Neuronal stem cell (in vitro differentiated cells): ENCODE data around the gene RASSF9. TPM values are rescaled to one million over a fixed set of nuclear protein-coding genes. Genes with fewer than 3 reads are reported as not detected.

Source experiments
- DNase-seq: peaks from one replicate; pipeline ENCODE4 v3.0.0-alpha.2; 2013; ENCODE audit warnings: low spot score
- H2AFZ ChIP-seq: one replicate; pipeline ENCODE4 v1.6.1; 2013; ENCODE audit warnings: mild to moderate bottlenecking, low read length, inconsistent platforms
- H2AK5ac ChIP-seq: 2 replicates; pipeline ENCODE4 v1.6.1; 2013; ENCODE audit warnings: low read depth, mild to moderate bottlenecking, inconsistent platforms, low read length, moderate library complexity, mixed read lengths
- H2BK120ac ChIP-seq: 2 replicates; pipeline ENCODE4 v1.6.1; 2013; ENCODE audit warnings: low read depth, mild to moderate bottlenecking, inconsistent platforms, low read length, moderate library complexity, mixed read lengths
- H2BK12ac ChIP-seq: one replicate; pipeline ENCODE4 v1.6.1; 2013; ENCODE audit warnings: low read length, inconsistent platforms
- H2BK15ac ChIP-seq: 2 replicates; pipeline ENCODE4 v1.6.1; 2013; ENCODE audit warnings: mild to moderate bottlenecking, low read length, inconsistent platforms, mixed read lengths
- H2BK5ac ChIP-seq: one replicate; pipeline ENCODE4 v1.6.1; 2013; ENCODE audit warnings: inconsistent platforms, mild to moderate bottlenecking, low read length, moderate library complexity
- H3K14ac ChIP-seq: one replicate; pipeline ENCODE4 v1.6.1; 2013; ENCODE audit warnings: low read length, inconsistent platforms
- H3K18ac ChIP-seq: 2 replicates; pipeline ENCODE4 v1.6.1; 2013; ENCODE audit warnings: low read length, inconsistent platforms
- H3K23ac ChIP-seq: 2 replicates; pipeline ENCODE4 v1.6.1; 2013; ENCODE audit warnings: low read depth, mild to moderate bottlenecking, mixed read lengths, low read length, inconsistent platforms; ENCODE audit not compliant: poor library complexity
- H3K27ac ChIP-seq: replicated peaks from 3 replicates; pipeline ENCODE4 v1.5.1; 2013; ENCODE audit warnings: low read length, inconsistent platforms
- H3K27me3 ChIP-seq, 3 experiments: 2 replicates each; pipeline ENCODE4 v1.6.1; 2013; ENCODE audit warnings: low read length in 3 of 3, mild to moderate bottlenecking in 2 of 3, inconsistent platforms in 1 of 3, low read depth in 1 of 3, mixed read lengths in 1 of 3, moderate library complexity in 1 of 3; ENCODE audit not compliant: control insufficient read depth in 3 of 3, insufficient read depth in 3 of 3
- H3K36me3 ChIP-seq, 2 donors: replicated peaks in 1 of 2; 2 replicates each; pipeline ENCODE4 v1.6.1; 2013; ENCODE audit warnings: low read length in 2 of 2; ENCODE audit not compliant: control insufficient read depth in 2 of 2, insufficient read depth in 2 of 2
- H3K4ac ChIP-seq: 2 replicates; pipeline ENCODE4 v1.6.1; 2013; ENCODE audit warnings: inconsistent platforms, mild to moderate bottlenecking, low read length, moderate library complexity
- H3K4me1 ChIP-seq, 2 donors: 1 replicate in 1 of 2; 2 replicates in 1 of 2; pipeline ENCODE4 v1.6.1; 2013; ENCODE audit warnings: low read length in 2 of 2, low read depth in 1 of 2; ENCODE audit not compliant: control insufficient read depth in 2 of 2, insufficient read depth in 1 of 2
- H3K4me2 ChIP-seq: one replicate; pipeline ENCODE4 v1.6.1; 2013; ENCODE audit warnings: mild to moderate bottlenecking, low read length, inconsistent platforms; ENCODE audit not compliant: insufficient read depth, poor library complexity, severe bottlenecking
- H3K4me3 ChIP-seq, 2 donors: 2 replicates each; pipeline ENCODE4 v1.5.1; 2013; ENCODE audit warnings: low read length in 2 of 2, mild to moderate bottlenecking in 2 of 2, inconsistent platforms in 1 of 2, moderate library complexity in 1 of 2
- H3K79me1 ChIP-seq: one replicate; pipeline ENCODE4 v1.6.1; 2013; ENCODE audit warnings: low read depth, mild to moderate bottlenecking, inconsistent platforms, low read length, moderate library complexity
- H3K9ac ChIP-seq: one replicate; pipeline ENCODE4 v1.6.1; 2013; ENCODE audit warnings: mild to moderate bottlenecking, low read depth, low read length, inconsistent platforms; ENCODE audit not compliant: poor library complexity
- H3K9me3 ChIP-seq, 2 donors: replicated peaks in 1 of 2; 2 replicates each; pipeline versions ENCODE3 to v1.6.1; 2013; ENCODE audit warnings: low read length in 2 of 2, mild to moderate bottlenecking in 2 of 2, inconsistent platforms in 1 of 2, low read depth in 1 of 2, mixed read lengths in 1 of 2, moderate library complexity in 1 of 2; ENCODE audit not compliant: control insufficient read depth in 2 of 2, insufficient read depth in 1 of 2
- H4K8ac ChIP-seq: one replicate; pipeline ENCODE4 v1.6.1; 2013; ENCODE audit warnings: low read depth, mild to moderate bottlenecking, inconsistent platforms, low read length, moderate library complexity
- H4K91ac ChIP-seq: one replicate; pipeline ENCODE4 v1.6.1; 2013; ENCODE audit warnings: low read length, low read depth, mild to moderate bottlenecking, inconsistent platforms; ENCODE audit not compliant: poor library complexity
- WGBS, 2 donors: extraction: QIAGEN DNeasy Blood & Tissue Kit; methylation state at CpG; one replicate each; pipeline ENCODE4 v1.1.7; 2013; ENCODE audit warnings: missing lambda C conversion rate in 2 of 2, mixed read lengths in 1 of 2; ENCODE audit not compliant: insufficient read length in 2 of 2, insufficient replicate concordance in 1 of 2; ENCODE audit errors: extremely low coverage in 2 of 2; 5-methylcytosine and 5-hydroxymethylcytosine counted together
- polyA plus RNA-seq, 2 experiments: library from polyadenylated mRNA; stranded (reverse); fragments of 200-250 nt; gene quantifications; one replicate each; pipeline ENCODE4 v1.2.3, GENCODE V29; 2013

Gene RASSF9
- polyA plus RNA-seq (2013, experiment 1 of 2) = 0.03 TPM
- polyA plus RNA-seq (2013, experiment 2 of 2) = 0.03 TPM

DNA sequence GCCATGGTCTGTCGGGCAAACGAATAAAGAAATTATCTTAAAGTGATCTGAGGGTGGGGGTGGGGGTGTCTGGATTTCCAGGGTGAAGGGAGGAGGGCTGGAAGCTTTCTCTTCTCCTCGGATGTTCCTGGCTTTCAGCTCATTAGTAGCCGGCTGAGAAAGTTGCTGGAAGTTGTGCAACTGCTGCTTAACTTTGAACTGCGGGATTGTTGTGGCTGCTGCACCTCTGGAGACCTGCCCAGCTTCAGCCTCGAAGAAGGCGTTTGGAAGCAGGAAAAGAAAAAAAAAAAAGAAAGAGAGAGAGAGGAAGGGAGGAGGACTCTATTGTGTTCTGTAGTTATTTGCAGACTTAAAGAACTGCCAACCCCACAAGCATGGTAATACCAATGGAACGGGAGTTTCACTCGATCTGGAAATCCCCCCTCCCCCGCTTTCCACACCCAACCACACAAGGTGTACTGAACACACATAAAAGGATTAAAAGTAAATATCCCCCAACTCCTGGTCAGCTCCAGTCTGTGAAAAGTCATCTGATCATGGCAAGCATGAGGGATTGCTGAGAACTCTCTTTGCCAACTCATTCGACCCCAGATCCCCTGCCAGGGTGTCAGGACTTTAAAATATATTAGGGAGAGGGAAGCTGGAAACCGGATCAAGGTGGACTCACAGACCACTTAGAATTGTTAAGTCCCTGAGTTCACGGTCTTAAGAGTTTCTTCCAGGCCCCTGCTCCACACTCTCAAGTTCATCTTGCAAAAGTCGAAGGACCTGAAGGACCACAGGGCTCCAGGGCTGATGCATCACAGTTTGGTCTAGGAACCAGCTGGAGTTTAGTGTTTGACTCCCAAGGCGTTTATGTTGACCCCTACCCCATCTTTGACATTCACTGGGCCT, at the start of gene RASSF9:
RASSF9 (minus strand) TSS at position 213 of the 894 bp plus-strand sequence; CDS start at position 5, 208 bp downstream.
- no peak within 1 kb of the TSS for H3K18ac ChIP-seq
- no peak within 1 kb of the TSS for H4K8ac ChIP-seq
- no peak within 1 kb of the TSS for H2BK120ac ChIP-seq
- H3K14ac ChIP-seq = no peak within 1 kb of the TSS
- H3K4me3 ChIP-seq = no peak within 1 kb of the TSS
- no peak within 1 kb of the TSS for H3K4me2 ChIP-seq
- no peak within 1 kb of the TSS for H4K91ac ChIP-seq
- H2AK5ac ChIP-seq = no peak within 1 kb of the TSS
- no peak within 1 kb of the TSS for H3K23ac ChIP-seq
- H3K27me3 ChIP-seq = no peaks in the 10 kb centered on the region
- no peak within 1 kb of the TSS for H3K4ac ChIP-seq
- DNase-seq = no peak
- no peaks in the 10 kb centered on the region for H3K36me3 ChIP-seq
- H2BK15ac ChIP-seq = no peak within 1 kb of the TSS
- no peak within 1 kb of the TSS for H3K27ac ChIP-seq
- WGBS, 2 donors = no CpG with 5 or more reads among the region's 15 CpGs
- H2BK5ac ChIP-seq = no peak within 1 kb of the TSS
- peaks cover 0 to 5% of the 10 kb centered on the region in 2 donors for H3K4me1 ChIP-seq
- H3K79me1 ChIP-seq = no peaks in the 10 kb centered on the region
- no peak within 1 kb of the TSS for H3K9ac ChIP-seq
- H3K9me3 ChIP-seq = no peaks in the 10 kb centered on the region
- no peak within 1 kb of the TSS for H2BK12ac ChIP-seq
- H2AFZ ChIP-seq = peak within 1 kb of the TSS; percentile 76

DNA sequence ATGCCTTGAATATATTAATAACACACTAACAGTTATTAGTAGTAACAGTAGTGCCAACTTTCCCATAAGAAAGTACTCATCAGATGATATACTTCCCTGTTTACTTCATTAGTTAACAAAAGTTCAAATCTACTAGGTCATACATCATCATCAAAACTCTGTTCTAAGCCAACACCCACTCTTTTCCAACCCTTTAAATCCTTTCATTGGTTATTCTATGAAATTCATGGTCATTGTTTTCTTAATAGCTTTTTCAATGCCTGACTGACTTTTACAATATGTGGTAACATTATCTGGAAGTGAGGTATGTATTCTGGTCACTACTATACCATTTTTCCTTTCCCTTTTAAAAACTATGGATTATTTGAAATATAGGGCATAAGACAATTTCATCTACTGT, 47.6 kb upstream of the RASSF9 start:
- H3K4ac ChIP-seq = no peak overlapping the region
- H3K79me1 ChIP-seq = no peaks in the 10 kb centered on the region
- H4K91ac ChIP-seq = no peak overlapping the region
- no peak overlapping the region for H2BK15ac ChIP-seq
- H2AFZ ChIP-seq = no peak overlapping the region
- H2BK120ac ChIP-seq = no peak overlapping the region
- no peak overlapping the region for H3K18ac ChIP-seq
- H3K9ac ChIP-seq = no peak overlapping the region
- H3K36me3 ChIP-seq = no peaks in the 10 kb centered on the region
- no peak overlapping the region for H3K4me2 ChIP-seq
- H2AK5ac ChIP-seq = no peak overlapping the region
- H3K4me1 ChIP-seq = no peaks in the 10 kb centered on the region
- H4K8ac ChIP-seq = no peak overlapping the region
- H3K27me3 ChIP-seq = no peaks in the 10 kb centered on the region
- no peak for DNase-seq
- no peak overlapping the region for H3K14ac ChIP-seq
- H3K23ac ChIP-seq = no peak overlapping the region
- H2BK12ac ChIP-seq = no peak overlapping the region
- no peak overlapping the region for H3K4me3 ChIP-seq
- H3K9me3 ChIP-seq = no peaks in the 10 kb centered on the region
- no peak overlapping the region for H3K27ac ChIP-seq
- no peak overlapping the region for H2BK5ac ChIP-seq

DNA sequence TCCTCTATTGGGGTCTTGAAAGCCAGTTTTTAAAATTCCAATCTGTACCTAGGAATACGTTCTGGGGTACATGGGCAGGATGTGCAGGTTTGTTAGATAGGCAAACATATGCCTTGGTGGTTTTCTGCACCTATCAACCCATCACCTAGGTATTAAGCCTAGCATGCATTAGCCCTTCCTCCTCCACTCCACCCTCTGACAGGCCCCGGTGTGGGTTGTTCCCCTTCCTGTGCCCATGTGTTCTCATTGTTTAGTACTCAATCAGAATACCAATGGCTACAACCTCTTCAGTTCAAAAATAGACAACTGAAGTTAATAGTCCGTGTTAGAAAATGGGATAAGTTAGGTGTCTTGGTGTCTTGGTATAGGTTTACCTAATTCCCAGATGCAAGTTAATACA, 41.2 kb upstream of the RASSF9 start:
- no CpG with 5 or more reads among the region's 3 CpGs for WGBS, 2 donors
- no peak overlapping the region for H3K4me2 ChIP-seq
- H3K36me3 ChIP-seq = no peaks in the 10 kb centered on the region
- no peak overlapping the region for H3K18ac ChIP-seq
- H2BK5ac ChIP-seq = no peak overlapping the region
- no peak overlapping the region for H3K27ac ChIP-seq
- peaks cover 0 to 3% of the 10 kb centered on the region in 2 donors for H3K4me1 ChIP-seq
- H2AFZ ChIP-seq = no peak overlapping the region
- H3K4me3 ChIP-seq = no peak overlapping the region
- no peak overlapping the region for H3K23ac ChIP-seq
- H3K9me3 ChIP-seq = no peaks in the 10 kb centered on the region
- no peak overlapping the region for H4K91ac ChIP-seq
- DNase-seq = no peak
- no peak overlapping the region for H3K9ac ChIP-seq
- no peak overlapping the region for H3K4ac ChIP-seq
- H3K79me1 ChIP-seq = no peaks in the 10 kb centered on the region
- H2BK15ac ChIP-seq = no peak overlapping the region
- H4K8ac ChIP-seq = no peak overlapping the region
- H2BK120ac ChIP-seq = no peak overlapping the region
- no peaks in the 10 kb centered on the region for H3K27me3 ChIP-seq
- no peak overlapping the region for H3K14ac ChIP-seq
- H2BK12ac ChIP-seq = no peak overlapping the region
- no peak overlapping the region for H2AK5ac ChIP-seq

DNA sequence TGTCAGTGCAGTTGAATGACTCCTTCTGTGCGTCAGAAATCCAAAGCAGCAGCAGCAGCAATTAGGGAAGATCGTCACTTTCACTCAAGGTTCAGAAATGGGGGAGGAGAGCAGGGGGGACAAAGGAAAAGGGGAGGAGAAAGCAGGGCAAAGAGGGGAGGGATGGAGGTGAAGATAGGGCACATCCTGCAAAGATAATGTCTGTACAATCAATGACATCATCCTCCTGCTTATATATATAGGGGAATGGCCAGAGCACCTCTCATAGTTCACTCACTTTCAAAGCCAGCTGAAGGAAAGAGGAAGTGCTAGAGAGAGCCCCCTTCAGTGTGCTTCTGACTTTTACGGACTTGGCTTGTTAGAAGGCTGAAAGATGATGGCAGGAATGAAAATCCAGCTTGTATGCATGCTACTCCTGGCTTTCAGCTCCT, 37.8 kb upstream of the RASSF9 start, which contains the start of gene NTS:
NTS (plus strand) TSS at position 265 of the 431 bp plus-strand sequence; CDS start at position 374, 109 bp downstream.
- Histone ChIP-seq H3K23ac (no peak within 1 kb of the TSS), H4K8ac (no peak within 1 kb of the TSS), H3K18ac (no peak within 1 kb of the TSS), H2AK5ac (no peak within 1 kb of the TSS), H2BK120ac (no peak within 1 kb of the TSS), H2BK12ac (no peak within 1 kb of the TSS), H3K79me1 (no peaks in the 10 kb centered on the region), H3K14ac (no peak within 1 kb of the TSS), H2AFZ (peak within 1 kb of the TSS; percentile 68), H2BK5ac (no peak within 1 kb of the TSS), H3K9me3 (no peaks in the 10 kb centered on the region), H3K36me3 (no peaks in the 10 kb centered on the region), H2BK15ac (no peak within 1 kb of the TSS), H3K27ac (no peak within 1 kb of the TSS), H3K4ac (no peak within 1 kb of the TSS), H3K9ac (no peak within 1 kb of the TSS), H3K4me1 (peaks cover 0 to 3% of the 10 kb centered on the region in 2 donors), H4K91ac (no peak within 1 kb of the TSS), H3K4me2 (peak within 1 kb of the TSS; percentile 45), H3K27me3 (no peaks in the 10 kb centered on the region), H3K4me3 (peak within 1 kb of the TSS in 1 of 2 donors; percentile 27)
- no CpG with 5 or more reads among the region's 3 CpGs for WGBS, 2 donors
- DNase-seq = peak; percentile 31
